ENCODE results near the gene PLEKHG4B. TPM values are rescaled to one million over a fixed set of nuclear protein-coding genes. Genes with fewer than 3 reads are reported as not detected.

Gene PLEKHG4B
- total and polyA plus RNA-seq, 2 of the 8 experiments (the other 6 are each of a cell fraction or from before 2014, with no cell fraction given) = 31.1 to 43.6 TPM

Small RNAs within 50 kb of the gene (small RNA-seq; reads per million reads assigned to genes)
- gene RF00019 (ENCODE audit: insufficient read depth) = not detected

Other genes starting within 250 kb of the PLEKHG4B start
- not detected in 2 replicates for gene LRRC14B, start 99.3 kb downstream of the PLEKHG4B start, total RNA-seq (2021; fragmentation: NEBNext Ultra II Directional; extraction: Animal tissue kit (Norgen Biotek cat#: 25700))
- not detected in 2 replicates for gene LRRC14B, start 99.3 kb downstream of the PLEKHG4B start, polyA plus RNA-seq (2011; rRNA removed)
- gene CCDC127, start 126.0 kb downstream of the PLEKHG4B start, total RNA-seq (2021; fragmentation: NEBNext Ultra II Directional; extraction: Animal tissue kit (Norgen Biotek cat#: 25700)) = 7.2 and 8.0 TPM in 2 replicates
- 2.9 and 3.4 TPM in 2 replicates for gene CCDC127, start 126.0 kb downstream of the PLEKHG4B start, polyA plus RNA-seq (2011; rRNA removed)
- gene SDHA, start 126.2 kb downstream of the PLEKHG4B start, total RNA-seq (2021; fragmentation: NEBNext Ultra II Directional; extraction: Animal tissue kit (Norgen Biotek cat#: 25700)) = 86.1 and 87.3 TPM in 2 replicates
- gene SDHA, start 126.2 kb downstream of the PLEKHG4B start, polyA plus RNA-seq (2011; rRNA removed) = 59.7 and 80.6 TPM in 2 replicates
- gene PDCD6, start 179.5 kb downstream of the PLEKHG4B start, total RNA-seq (2021; fragmentation: NEBNext Ultra II Directional; extraction: Animal tissue kit (Norgen Biotek cat#: 25700)) = 73.8 and 74.2 TPM in 2 replicates
- gene PDCD6, start 179.5 kb downstream of the PLEKHG4B start, polyA plus RNA-seq (2011; rRNA removed) = 150 and 193 TPM in 2 replicates
- 0.80 and 1.4 TPM in 2 replicates for gene AHRR, start 229.5 kb downstream of the PLEKHG4B start, total RNA-seq (2021; fragmentation: NEBNext Ultra II Directional; extraction: Animal tissue kit (Norgen Biotek cat#: 25700))
- gene AHRR, start 229.5 kb downstream of the PLEKHG4B start, polyA plus RNA-seq (2011; rRNA removed) = 0.41 and 0.97 TPM in 2 replicates